ENCODE measurements around the gene ERVW-1. TPM values are rescaled to one million over a fixed set of nuclear protein-coding genes. Genes with fewer than 3 reads are reported as not detected.
"Not testable (repeated sequence)": the region's sequence is repeated elsewhere in the genome, so short reads cannot be mapped to it uniquely, and the experiment has no call there.

The ERVW-1 gene
- total and polyA plus RNA-seq, 5 donors from 2014 or later: not detected

DNA sequence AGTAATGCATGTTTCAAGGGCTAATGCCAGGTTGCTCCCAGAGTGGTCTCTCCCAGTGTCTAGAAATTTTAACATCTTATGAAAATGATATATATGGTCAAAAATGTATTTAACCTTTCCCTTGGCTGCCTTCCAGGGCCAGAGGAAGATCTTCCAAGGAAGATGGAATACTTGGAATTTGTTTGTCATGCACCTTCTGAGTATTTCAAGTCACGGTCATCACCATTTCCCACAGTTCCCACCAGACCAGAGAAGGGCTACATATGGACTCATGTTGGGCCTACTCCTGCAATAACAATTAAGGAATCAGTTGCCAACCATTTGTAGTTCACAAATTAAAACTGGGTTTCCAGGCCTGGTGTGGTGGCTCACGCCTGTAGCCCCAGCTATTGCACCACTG, 21.5 kb downstream of the ERVW-1 start:
- Histone ChIP-seq H3K27ac (ENCODE audit: insufficient read depth, low read length, poor library complexity, severe bottlenecking) (no peak overlapping the region), H3K9me3 (ENCODE audit: control insufficient read depth in 2 of 2, low read length in 2 of 2) (no peaks in the 10 kb centered on the region), H3K36me3 (ENCODE audit: control insufficient read depth, insufficient read depth, low read length) (peaks cover 34% of the 10 kb centered on the region), H3K4me3 (ENCODE audit: low read depth, low read length) (no peak overlapping the region), H3K4me1 (ENCODE audit: control insufficient read depth, insufficient read depth, low read length, poor library complexity, severe bottlenecking) (no peaks in the 10 kb centered on the region), H3K27me3 (ENCODE audit: control insufficient read depth, insufficient read depth, low read length) (no peaks in the 10 kb centered on the region)
- Mint-ChIP-seq H3K27ac (no peak overlapping the region), H3K9me3 (no peaks in the 10 kb centered on the region), H3K4me3 (no peak overlapping the region), H3K36me3 (peaks cover 24% of the 10 kb centered on the region), H3K4me1 (peaks cover 0 to 4% (median under 1%) of the 10 kb centered on the region in 4 donors), H3K27me3 (no peaks in the 10 kb centered on the region)
- DNase-seq (no peak), ATAC-seq (ENCODE audit: low read depth in 2 of 2) (no peak)

DNA sequence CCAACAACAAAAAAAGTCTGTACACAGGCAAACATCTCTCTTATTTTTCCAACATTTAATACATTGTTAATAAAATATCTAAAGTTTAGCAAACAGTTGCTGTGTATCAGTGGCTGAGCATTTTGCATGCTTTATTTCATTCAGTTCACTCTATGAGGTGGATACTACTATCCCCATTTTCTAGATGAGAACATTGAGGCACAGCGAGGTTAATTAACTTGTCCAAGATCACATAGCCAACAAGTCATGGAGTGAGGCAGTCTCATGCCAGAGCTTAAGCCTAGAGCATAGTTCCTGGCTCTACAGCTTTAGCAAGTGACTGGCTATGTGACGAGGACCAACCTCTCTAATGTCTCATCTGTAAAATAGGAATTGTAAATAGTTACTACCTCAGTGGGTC, 26.1 kb downstream of the ERVW-1 start:
- Mint-ChIP-seq H3K9me3 (no peaks in the 10 kb centered on the region), H3K27ac (no peak overlapping the region), H3K27me3 (no peaks in the 10 kb centered on the region), H3K4me1 (peaks cover 4 to 23% (median 20%) of the 10 kb centered on the region in 4 donors), H3K4me3 (no peak overlapping the region), H3K36me3 (peaks cover 31% of the 10 kb centered on the region)
- ATAC-seq (ENCODE audit: low read depth in 2 of 2) (no peak), DNase-seq (no peak)
- H3K36me3 ChIP-seq (ENCODE audit: control insufficient read depth, insufficient read depth, low read length): peaks cover 41% of the 10 kb centered on the region
- no peaks in the 10 kb centered on the region for H3K27me3 ChIP-seq (ENCODE audit: control insufficient read depth, insufficient read depth, low read length)
- no peak overlapping the region for H3K4me3 ChIP-seq (ENCODE audit: low read depth, low read length)
- H3K27ac ChIP-seq (ENCODE audit: insufficient read depth, low read length, poor library complexity, severe bottlenecking): no peak overlapping the region
- peaks cover 11% of the 10 kb centered on the region for H3K4me1 ChIP-seq (ENCODE audit: control insufficient read depth, insufficient read depth, low read length, poor library complexity, severe bottlenecking)
- no peaks in the 10 kb centered on the region for H3K9me3 ChIP-seq (ENCODE audit: control insufficient read depth in 2 of 2, low read length in 2 of 2)

DNA sequence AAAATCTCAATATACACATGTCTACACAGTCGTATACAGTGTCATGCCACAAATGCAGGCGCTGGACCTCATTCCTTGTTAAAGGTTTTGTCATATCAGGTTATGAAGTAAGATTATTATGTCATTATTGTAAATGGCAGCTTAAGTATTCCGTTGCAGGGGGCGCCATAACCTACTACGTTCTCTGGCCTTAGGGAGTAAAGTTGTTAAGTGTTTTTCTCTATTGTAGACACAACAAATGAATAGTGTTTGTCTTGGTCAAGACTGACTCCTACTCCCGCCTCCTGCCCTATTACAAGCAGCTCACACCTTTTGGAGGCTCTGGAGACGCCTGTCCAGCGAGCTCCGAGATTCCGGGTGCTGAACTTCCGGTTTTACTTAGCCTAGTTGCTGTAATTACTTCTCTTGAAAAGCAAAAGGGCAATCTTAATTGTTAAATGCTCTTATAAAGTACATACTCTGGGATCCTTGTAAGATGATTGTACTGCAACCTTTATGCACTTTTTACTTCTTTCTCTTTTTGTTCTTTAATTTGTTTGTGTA, 29.5 kb downstream of the ERVW-1 start:
- Histone ChIP-seq H3K9me3 (ENCODE audit: control insufficient read depth in 2 of 2, low read length in 2 of 2) (no peaks in the 10 kb centered on the region), H3K4me3 (ENCODE audit: low read depth, low read length) (peak overlapping the region; percentile 91), H3K27me3 (ENCODE audit: control insufficient read depth, insufficient read depth, low read length) (no peaks in the 10 kb centered on the region), H3K4me1 (ENCODE audit: control insufficient read depth, insufficient read depth, low read length, poor library complexity, severe bottlenecking) (peaks cover 12% of the 10 kb centered on the region), H3K36me3 (ENCODE audit: control insufficient read depth, insufficient read depth, low read length) (peaks cover 22% of the 10 kb centered on the region), H3K27ac (ENCODE audit: insufficient read depth, low read length, poor library complexity, severe bottlenecking) (peak overlapping the region; percentile 93)
- DNase-seq (peak; percentile 44 to 85 (median 78)), ATAC-seq (ENCODE audit: low read depth in 2 of 2) (peak; percentile 43 to 49)
- no peaks in the 10 kb centered on the region for H3K9me3 Mint-ChIP-seq
- peak overlapping the region; percentile 94 to 100 (median 99) for H3K27ac Mint-ChIP-seq
- peaks cover 14% of the 10 kb centered on the region for H3K36me3 Mint-ChIP-seq
- H3K4me3 Mint-ChIP-seq: peak overlapping the region; percentile 92 to 100 (median 96)
- peaks cover 9 to 33% (median 25%) of the 10 kb centered on the region in 4 donors for H3K4me1 Mint-ChIP-seq
- no peaks in the 10 kb centered on the region for H3K27me3 Mint-ChIP-seq

DNA sequence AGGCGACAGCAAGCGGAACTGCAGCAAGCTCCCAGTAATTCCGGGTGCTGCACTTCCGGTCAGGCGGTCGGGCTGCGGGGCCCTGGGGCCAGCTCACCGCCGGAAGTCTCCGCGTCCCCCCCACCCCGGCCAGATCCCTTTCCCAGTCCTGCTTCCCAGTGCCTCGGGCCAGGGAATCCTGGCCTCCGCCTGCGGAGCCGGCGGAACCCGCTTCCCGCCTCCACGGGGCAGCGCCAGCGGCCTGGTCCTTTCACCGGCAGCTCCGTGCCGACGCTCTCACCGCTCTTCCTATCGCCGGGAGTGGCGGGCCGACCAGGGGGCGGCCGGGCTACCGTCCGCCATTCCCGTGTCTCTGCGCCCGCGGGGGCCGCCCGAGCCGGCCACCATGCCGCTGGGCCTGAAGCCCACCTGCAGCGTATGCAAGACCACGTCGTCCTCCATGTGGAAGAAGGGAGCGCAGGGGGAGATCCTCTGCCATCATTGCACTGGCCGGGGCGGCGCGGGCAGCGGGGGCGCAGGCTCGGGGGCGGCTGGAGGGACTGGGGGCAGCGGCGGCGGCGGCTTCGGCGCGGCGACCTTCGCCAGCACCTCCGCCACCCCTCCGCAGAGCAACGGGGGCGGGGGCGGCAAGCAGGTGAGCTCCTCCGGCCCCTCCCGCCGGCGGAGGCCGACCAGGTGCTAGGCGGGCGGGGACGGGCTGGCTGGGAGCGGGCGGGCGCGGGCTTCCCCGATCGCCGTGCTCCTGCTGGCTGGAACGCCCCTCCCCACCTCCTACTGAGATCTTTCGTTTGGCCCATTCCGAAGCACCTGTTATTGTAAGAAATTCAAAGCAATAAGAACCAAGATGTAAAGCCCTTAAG, 30.2 kb downstream of the ERVW-1 start, which contains the start of gene GATAD1:
TSS of gene GATAD1 (plus strand) at position 138 of the 860 bp plus-strand sequence. CDS start at position 386, 248 bp downstream.
- H3K4me3 Mint-ChIP-seq: peak within 1 kb of the TSS; percentile 93 to 100 (median 96)
- peak within 1 kb of the TSS; percentile 91 for H3K4me3 ChIP-seq (ENCODE audit: low read depth, low read length)
- peak; percentile 83 to 88 for ATAC-seq (ENCODE audit: low read depth in 2 of 2)

DNA sequence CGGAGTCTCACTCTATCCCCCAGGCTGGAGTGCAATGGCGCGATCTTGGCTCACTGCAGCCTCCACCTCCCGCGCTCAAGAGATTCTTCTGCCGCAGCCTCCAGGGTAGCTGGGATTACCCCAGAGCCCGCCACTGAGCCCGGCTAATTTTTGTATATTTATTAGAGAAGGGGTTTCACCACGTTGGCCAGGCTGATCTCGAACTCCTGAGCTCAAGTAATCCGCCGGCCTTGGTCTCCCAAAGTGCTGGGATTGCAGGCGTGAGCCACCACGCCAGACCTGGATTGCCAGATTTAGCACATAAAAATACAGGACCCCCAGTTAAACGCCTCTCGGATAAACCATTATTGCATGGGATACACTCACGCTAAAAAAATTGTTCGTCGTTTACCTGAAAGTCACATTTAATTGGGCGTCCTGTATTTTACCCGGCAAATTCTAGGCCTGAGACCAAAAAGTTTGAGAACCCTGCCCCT, 30.8 kb downstream of the ERVW-1 start:
- no peak for ATAC-seq (ENCODE audit: low read depth in 2 of 2)
- H3K27me3 Mint-ChIP-seq: no peaks in the 10 kb centered on the region
- H3K4me3 Mint-ChIP-seq: peak overlapping the region; percentile 91 to 100 (median 94)
- Histone ChIP-seq H3K4me1 (ENCODE audit: control insufficient read depth, insufficient read depth, low read length, poor library complexity, severe bottlenecking) (peaks cover 12% of the 10 kb centered on the region), H3K27me3 (ENCODE audit: control insufficient read depth, insufficient read depth, low read length) (no peaks in the 10 kb centered on the region), H3K4me3 (ENCODE audit: low read depth, low read length) (peak overlapping the region; percentile 46), H3K27ac (ENCODE audit: insufficient read depth, low read length, poor library complexity, severe bottlenecking) (peak overlapping the region; percentile 93), H3K36me3 (ENCODE audit: control insufficient read depth, insufficient read depth, low read length) (peaks cover 10% of the 10 kb centered on the region), H3K9me3 (ENCODE audit: control insufficient read depth in 2 of 2, low read length in 2 of 2) (no peaks in the 10 kb centered on the region)
- DNase-seq: peak in 1 of 3 donors; percentile 91
- H3K27ac Mint-ChIP-seq: peak overlapping the region; percentile 94 to 96 (median 95)
- H3K9me3 Mint-ChIP-seq: no peaks in the 10 kb centered on the region
- peaks cover 9% of the 10 kb centered on the region for H3K36me3 Mint-ChIP-seq
- H3K4me1 Mint-ChIP-seq: peaks cover 9 to 33% (median 25%) of the 10 kb centered on the region in 4 donors

More for the DNA sequence above, 30.2 kb downstream of the ERVW-1 start, which contains the start of gene GATAD1:
- H3K36me3 Mint-ChIP-seq: peaks cover 12% of the 10 kb centered on the region
- H3K36me3 ChIP-seq (ENCODE audit: control insufficient read depth, insufficient read depth, low read length): peaks cover 16% of the 10 kb centered on the region
- peaks cover 9 to 33% (median 25%) of the 10 kb centered on the region in 4 donors for H3K4me1 Mint-ChIP-seq
- H3K4me1 ChIP-seq (ENCODE audit: control insufficient read depth, insufficient read depth, low read length, poor library complexity, severe bottlenecking): peaks cover 12% of the 10 kb centered on the region
- no peaks in the 10 kb centered on the region for H3K27me3 Mint-ChIP-seq
- no peaks in the 10 kb centered on the region for H3K9me3 ChIP-seq (ENCODE audit: control insufficient read depth in 2 of 2, low read length in 2 of 2)
- no peaks in the 10 kb centered on the region for H3K9me3 Mint-ChIP-seq
- peak within 1 kb of the TSS; percentile 93 for H3K27ac ChIP-seq (ENCODE audit: insufficient read depth, low read length, poor library complexity, severe bottlenecking)
- peak within 1 kb of the TSS; percentile 94 to 100 (median 99) for H3K27ac Mint-ChIP-seq
- no peaks in the 10 kb centered on the region for H3K27me3 ChIP-seq (ENCODE audit: control insufficient read depth, insufficient read depth, low read length)
- peak in 2 of 3 donors; percentile 74 to 87 for DNase-seq

GRCh38 chr7:92442720-92443119, 35.0 kb downstream of the ERVW-1 start:
- not testable (repeated sequence) for H3K4me1 ChIP-seq (ENCODE audit: control insufficient read depth, insufficient read depth, low read length, poor library complexity, severe bottlenecking); H3K9me3 Mint-ChIP-seq
- peak overlapping the region in 2 of 3 donors; percentile 27 to 73 for H3K27ac Mint-ChIP-seq

GRCh38 chr7:92437956-92438491, 39.7 kb downstream of the ERVW-1 start:
- Mint-ChIP-seq H3K9me3 (peaks cover 0 to 4% (median 0%) of the 10 kb centered on the region in 7 donors), H3K27ac (no peak overlapping the region), H3K4me1 (no peaks in the 10 kb centered on the region), H3K27me3 (peaks cover 28% of the 10 kb centered on the region), H3K36me3 (no peaks in the 10 kb centered on the region), H3K4me3 (no peak overlapping the region)
- no peak for DNase-seq
- Histone ChIP-seq H3K4me1 (ENCODE audit: control insufficient read depth, insufficient read depth, low read length, poor library complexity, severe bottlenecking) (no peaks in the 10 kb centered on the region), H3K9me3 (ENCODE audit: control insufficient read depth in 2 of 2, low read length in 2 of 2) (no peaks in the 10 kb centered on the region), H3K4me3 (ENCODE audit: low read depth, low read length) (no peak overlapping the region), H3K27me3 (ENCODE audit: control insufficient read depth, insufficient read depth, low read length) (no peaks in the 10 kb centered on the region), H3K27ac (ENCODE audit: insufficient read depth, low read length, poor library complexity, severe bottlenecking) (no peak overlapping the region), H3K36me3 (ENCODE audit: control insufficient read depth, insufficient read depth, low read length) (no peaks in the 10 kb centered on the region)
- ATAC-seq (ENCODE audit: low read depth in 2 of 2): no peak

More at GRCh38 chr7:92442720-92443119, 35.0 kb downstream of the ERVW-1 start:
- H3K27ac ChIP-seq (ENCODE audit: insufficient read depth, low read length, poor library complexity, severe bottlenecking); H3K36me3 Mint-ChIP-seq; H3K4me3 ChIP-seq (ENCODE audit: low read depth, low read length); H3K27me3 ChIP-seq (ENCODE audit: control insufficient read depth, insufficient read depth, low read length); ATAC-seq (ENCODE audit: low read depth in 2 of 2); H3K4me3 Mint-ChIP-seq; DNase-seq; H3K36me3 ChIP-seq (ENCODE audit: control insufficient read depth, insufficient read depth, low read length); H3K9me3 ChIP-seq (ENCODE audit: control insufficient read depth in 2 of 2, low read length in 2 of 2): not testable (repeated sequence)
- peaks cover 0 to 19% (median 8%) of the 10 kb centered on the region in 4 donors for H3K4me1 Mint-ChIP-seq
- H3K27me3 Mint-ChIP-seq: peaks cover 12% of the 10 kb centered on the region
